Measurements from ENCODE around the gene HDLBP.

GRCh38 chr2:241309684-241310117 is 5.8 kb downstream of the HDLBP start:
- TF ChIP-seq CTCF (IDR thresholded peaks at IDR 0.05; ENCODE audit: low read depth, low read length): no peak
- no peak for TF ChIP-seq POLR2A (IDR thresholded peaks at IDR 0.05; ENCODE audit: extremely low read depth, insufficient read length)
- TF ChIP-seq MAX (IDR thresholded peaks at IDR 0.05; ENCODE audit: low read depth, low read length): peak; percentile 36
- TF ChIP-seq MYC (IDR thresholded peaks at IDR 0.05; ENCODE audit: low read depth, low read length): peak; percentile 54

Data from NB4 (cell line).